SW 1271 (cell line): ENCODE measurements around the gene TM2D1.
A peak's percentile ranks its signal among the peaks of the same experiment; 100 is the strongest.
"Not testable (repeated sequence)": the region's sequence is repeated elsewhere in the genome, so short reads cannot be mapped to it uniquely, and the experiment has no call there.

Experiments used
- DNase-seq, 2 experiments: peaks; one replicate each; lab custom pipeline; 2025; lab: John Stamatoyannopoulos, UW

TM2D1 gene

GRCh38 chr1:61724813-61725694, at the start of gene TM2D1:
Gene TM2D1 (minus strand): TSS chr1:61725141. CDS start chr1:61725120, 21 bp downstream.
- peak; percentile 66 to 86 for DNase-seq

GRCh38 chr1:61770131-61770530, 45.2 kb upstream of the TM2D1 start:
- no peak for DNase-seq

- DNase-seq: no peak
Observed at GRCh38 chr1:61757950-61758349, 33.0 kb upstream of the TM2D1 start.

- DNase-seq: no peak
Observed at GRCh38 chr1:61756773-61757172, 31.8 kb upstream of the TM2D1 start.

- no peak for DNase-seq
Observed at GRCh38 chr1:61754545-61754944, 29.6 kb upstream of the TM2D1 start.

- no peak for DNase-seq
Observed at GRCh38 chr1:61753998-61754508, 29.1 kb upstream of the TM2D1 start.

GRCh38 chr1:61752921-61753389, 28.0 kb upstream of the TM2D1 start:
- no peak for DNase-seq

GRCh38 chr1:61749574-61749973, 24.6 kb upstream of the TM2D1 start:
- no peak for DNase-seq

GRCh38 chr1:61748566-61748965, 23.6 kb upstream of the TM2D1 start:
- DNase-seq: no peak

GRCh38 chr1:61746813-61747212, 21.9 kb upstream of the TM2D1 start:
- no peak for DNase-seq

GRCh38 chr1:61743716-61744580, 19.0 kb upstream of the TM2D1 start:
- DNase-seq: no peak

- no peak for DNase-seq
Observed at GRCh38 chr1:61743431-61743705, 18.4 kb upstream of the TM2D1 start.

- peak in 1 of 2 experiments; percentile 26 for DNase-seq
Observed at GRCh38 chr1:61742620-61743430, 17.9 kb upstream of the TM2D1 start.

- no peak for DNase-seq
Observed at GRCh38 chr1:61741711-61742619, 17.0 kb upstream of the TM2D1 start, which contains the start of gene PATJ. Gene PATJ (plus strand): TSS chr1:61742480. CDS start chr1:61762893, 20,413 bp downstream.

- DNase-seq: no peak
Observed at GRCh38 chr1:61740751-61741700, 16.1 kb upstream of the TM2D1 start.

- no peak for DNase-seq
Observed at GRCh38 chr1:61732726-61733125, 7.8 kb upstream of the TM2D1 start.

GRCh38 chr1:61730679-61731078, 5.7 kb upstream of the TM2D1 start:
- not testable (repeated sequence) for DNase-seq

GRCh38 chr1:61727544-61727943, 2.6 kb upstream of the TM2D1 start:
- DNase-seq: no peak

GRCh38 chr1:61724506-61724812, 482 bp downstream of the TM2D1 start:
- DNase-seq: no peak
